Putamen (tissue), 1 donor: ENCODE measurements around the gene VAV2.
A peak's percentile ranks its signal among the peaks of the same experiment; 100 is the strongest.

ENCODE experiments used
- DNase-seq: peaks from one replicate; pipeline ENCODE4 v3.0.0-alpha.2; 2016; ENCODE audit warnings: low spot score

Gene VAV2

GRCh38 chr9:133874060-133874657 lies 118.0 kb downstream of the VAV2 start:
- no peak for DNase-seq

GRCh38 chr9:133873461-133873891 lies 118.6 kb downstream of the VAV2 start:
- no peak for DNase-seq

GRCh38 chr9:133873009-133873408 lies 119.1 kb downstream of the VAV2 start:
- no peak for DNase-seq

- no peak for DNase-seq
Observed at GRCh38 chr9:133870598-133871595, 121.2 kb downstream of the VAV2 start.

GRCh38 chr9:133869674-133870405 lies 122.3 kb downstream of the VAV2 start:
- no peak for DNase-seq

- DNase-seq: no peak
Observed at GRCh38 chr9:133868203-133868602, 123.9 kb downstream of the VAV2 start.

- no peak for DNase-seq
Observed at GRCh38 chr9:133866946-133867345, 125.2 kb downstream of the VAV2 start.

- DNase-seq: no peak
Observed at GRCh38 chr9:133864011-133864410, 128.1 kb downstream of the VAV2 start.

- no peak for DNase-seq
Observed at GRCh38 chr9:133863257-133863592, 128.9 kb downstream of the VAV2 start.

GRCh38 chr9:133862585-133863256 lies 129.4 kb downstream of the VAV2 start:
- peak; percentile 27 for DNase-seq

- DNase-seq: no peak
Observed at GRCh38 chr9:133861692-133862091, 130.4 kb downstream of the VAV2 start.

- DNase-seq: no peak
Observed at GRCh38 chr9:133861086-133861485, 131.0 kb downstream of the VAV2 start.

GRCh38 chr9:133858771-133859170 lies 133.4 kb downstream of the VAV2 start:
- DNase-seq: no peak

- no peak for DNase-seq
Observed at GRCh38 chr9:133857639-133858038, 134.5 kb downstream of the VAV2 start.

- DNase-seq: no peak
Observed at GRCh38 chr9:133856798-133857197, 135.3 kb downstream of the VAV2 start.

GRCh38 chr9:133855802-133856521 lies 136.2 kb downstream of the VAV2 start:
- DNase-seq: no peak

- DNase-seq: no peak
Observed at GRCh38 chr9:133855371-133855770, 136.8 kb downstream of the VAV2 start.

GRCh38 chr9:133854765-133855164 lies 137.4 kb downstream of the VAV2 start:
- DNase-seq: no peak

GRCh38 chr9:133854048-133854447 lies 138.1 kb downstream of the VAV2 start:
- DNase-seq: no peak

- DNase-seq: no peak
Observed at GRCh38 chr9:133853331-133853730, 138.8 kb downstream of the VAV2 start.

GRCh38 chr9:133852431-133852830 lies 139.7 kb downstream of the VAV2 start:
- no peak for DNase-seq
